Immature natural killer cell (primary cell): ENCODE measurements around the gene LONP2. TPM values are rescaled to one million over a fixed set of nuclear protein-coding genes. Genes with fewer than 3 reads are reported as not detected.

Experiments
- DNase-seq, 3 donors: peaks; one replicate each; pipeline ENCODE4 v3.0.0; 2022; ENCODE audit warnings: mixed read lengths in 1 of 3
- H3K27ac Mint-ChIP-seq, 6 donors: one replicate each; pipeline ENCODE4 v1.8.0; 2020; ENCODE audit warnings: mixed read lengths in 6 of 6, mild to moderate bottlenecking in 5 of 6, inconsistent platforms in 4 of 6, moderate library complexity in 3 of 6
- H3K27me3 Mint-ChIP-seq, 3 donors: one replicate each; pipeline ENCODE4 v1.8.0; 2020 to 2021; ENCODE audit warnings: low read depth in 3 of 3, mild to moderate bottlenecking in 3 of 3, mixed read lengths in 3 of 3, moderate library complexity in 3 of 3, inconsistent platforms in 1 of 3
- H3K36me3 Mint-ChIP-seq, 3 donors: one replicate each; pipeline ENCODE4 v1.8.0; 2020; ENCODE audit warnings: mixed read lengths in 3 of 3, inconsistent platforms in 2 of 3, mild to moderate bottlenecking in 2 of 3
- H3K4me1 Mint-ChIP-seq, 2 donors: one replicate each; pipeline ENCODE4 v1.8.0; 2020; ENCODE audit warnings: inconsistent platforms in 2 of 2, mild to moderate bottlenecking in 2 of 2, mixed read lengths in 2 of 2, moderate library complexity in 1 of 2
- H3K4me3 Mint-ChIP-seq, 5 donors: one replicate each; pipeline ENCODE4 v1.8.0; 2020; ENCODE audit warnings: mild to moderate bottlenecking in 5 of 5, mixed read lengths in 5 of 5, inconsistent platforms in 3 of 5, moderate library complexity in 3 of 5
- H3K9me3 Mint-ChIP-seq, 6 donors: one replicate each; pipeline ENCODE4 v1.8.0; 2020; ENCODE audit warnings: mild to moderate bottlenecking in 6 of 6, mixed read lengths in 6 of 6, inconsistent platforms in 4 of 6, moderate library complexity in 3 of 6
- polyA plus RNA-seq, 3 donors: library from polyadenylated mRNA; unstranded; fragments of 300-500 nt; fragmentation: Illumina TruSeq; gene quantifications; one replicate each; pipeline ENCODE4 v1.2.3, GENCODE V29; 2021

Gene LONP2
- 10 to 100 TPM in 2 of 3 donors, 1 to 10 TPM in 1; 9.7 to 32.4 (median 17.6) TPM for polyA plus RNA-seq

- Mint-ChIP-seq H3K27me3 (peaks cover 2 to 8% (median 5%) of the 10 kb centered on the region in 3 donors), H3K4me1 (peaks cover 37 to 51% of the 10 kb centered on the region in 2 donors), H3K36me3 (no peaks in the 10 kb centered on the region)
Measured at GRCh38 chr16:48244080-48244862, at the start of gene LONP2. Gene LONP2 (plus strand): TSS chr16:48244300. CDS start chr16:48244389, 89 bp downstream.

GRCh38 chr16:48194828-48195556, 49.1 kb upstream of the LONP2 start:
- no peak overlapping the region for H3K27ac Mint-ChIP-seq
- no peaks in the 10 kb centered on the region for H3K4me1 Mint-ChIP-seq
- DNase-seq: no peak
- H3K9me3 Mint-ChIP-seq: no peaks in the 10 kb centered on the region
- no peaks in the 10 kb centered on the region for H3K36me3 Mint-ChIP-seq
- no peak overlapping the region for H3K4me3 Mint-ChIP-seq
- peaks cover 2 to 6% (median 4%) of the 10 kb centered on the region in 3 donors for H3K27me3 Mint-ChIP-seq

More at GRCh38 chr16:48244080-48244862, at the start of gene LONP2:
- H3K4me3 Mint-ChIP-seq: peak within 1 kb of the TSS; percentile 88 to 96 (median 91)
- peak within 1 kb of the TSS; percentile 91 to 96 (median 93) for H3K27ac Mint-ChIP-seq
- H3K9me3 Mint-ChIP-seq: peaks cover 0 to 1% (median 0%) of the 10 kb centered on the region in 6 donors
- DNase-seq: peak; percentile 91 to 93 (median 92)

- DNase-seq: no peak
- H3K27me3 Mint-ChIP-seq: peaks cover 0 to 4% (median 4%) of the 10 kb centered on the region in 3 donors
- no peaks in the 10 kb centered on the region for H3K36me3 Mint-ChIP-seq
- H3K4me3 Mint-ChIP-seq: no peak overlapping the region
- no peaks in the 10 kb centered on the region for H3K4me1 Mint-ChIP-seq
- H3K27ac Mint-ChIP-seq: no peak overlapping the region
- H3K9me3 Mint-ChIP-seq: no peaks in the 10 kb centered on the region
Measured at GRCh38 chr16:48197294-48197693, 46.8 kb upstream of the LONP2 start.

GRCh38 chr16:48201515-48202201, 42.4 kb upstream of the LONP2 start:
- H3K27ac Mint-ChIP-seq: no peak overlapping the region
- no peaks in the 10 kb centered on the region for H3K9me3 Mint-ChIP-seq

GRCh38 chr16:48203974-48204824, 39.9 kb upstream of the LONP2 start:
- Mint-ChIP-seq H3K36me3 (no peaks in the 10 kb centered on the region), H3K9me3 (no peaks in the 10 kb centered on the region), H3K27ac (no peak overlapping the region), H3K27me3 (peaks cover 2 to 5% (median 3%) of the 10 kb centered on the region in 3 donors), H3K4me3 (no peak overlapping the region), H3K4me1 (no peaks in the 10 kb centered on the region)
- no peak for DNase-seq

More at GRCh38 chr16:48201515-48202201, 42.4 kb upstream of the LONP2 start:
- Mint-ChIP-seq H3K4me1 (no peaks in the 10 kb centered on the region), H3K27me3 (peaks cover 0 to 6% (median 3%) of the 10 kb centered on the region in 3 donors), H3K36me3 (no peaks in the 10 kb centered on the region), H3K4me3 (no peak overlapping the region)
- DNase-seq: no peak

GRCh38 chr16:48204825-48205151, 39.3 kb upstream of the LONP2 start:
- Mint-ChIP-seq H3K36me3 (no peaks in the 10 kb centered on the region), H3K4me3 (no peak overlapping the region), H3K27ac (no peak overlapping the region), H3K9me3 (no peaks in the 10 kb centered on the region), H3K27me3 (peaks cover 3 to 7% (median 7%) of the 10 kb centered on the region in 3 donors), H3K4me1 (no peaks in the 10 kb centered on the region)
- no peak for DNase-seq

- H3K27me3 Mint-ChIP-seq: peaks cover 4 to 9% (median 5%) of the 10 kb centered on the region in 3 donors
- H3K36me3 Mint-ChIP-seq: no peaks in the 10 kb centered on the region
- no peaks in the 10 kb centered on the region for H3K4me1 Mint-ChIP-seq
- DNase-seq: no peak
- H3K9me3 Mint-ChIP-seq: no peaks in the 10 kb centered on the region
- no peak overlapping the region for H3K4me3 Mint-ChIP-seq
- H3K27ac Mint-ChIP-seq: no peak overlapping the region
Measured at GRCh38 chr16:48206594-48207242, 37.4 kb upstream of the LONP2 start.

- peaks cover 4 to 9% (median 4%) of the 10 kb centered on the region in 3 donors for H3K27me3 Mint-ChIP-seq
- no peaks in the 10 kb centered on the region for H3K9me3 Mint-ChIP-seq
- no peaks in the 10 kb centered on the region for H3K4me1 Mint-ChIP-seq
- no peak for DNase-seq
- no peak overlapping the region for H3K4me3 Mint-ChIP-seq
- H3K36me3 Mint-ChIP-seq: no peaks in the 10 kb centered on the region
- H3K27ac Mint-ChIP-seq: no peak overlapping the region
Measured at GRCh38 chr16:48210747-48211146, 33.4 kb upstream of the LONP2 start.

- H3K4me3 Mint-ChIP-seq: no peak overlapping the region
- H3K9me3 Mint-ChIP-seq: no peaks in the 10 kb centered on the region
- H3K4me1 Mint-ChIP-seq: no peaks in the 10 kb centered on the region
- H3K27me3 Mint-ChIP-seq: peaks cover 4 to 9% (median 4%) of the 10 kb centered on the region in 3 donors
- H3K27ac Mint-ChIP-seq: no peak overlapping the region
- no peaks in the 10 kb centered on the region for H3K36me3 Mint-ChIP-seq
- DNase-seq: no peak
Measured at GRCh38 chr16:48212033-48212432, 32.1 kb upstream of the LONP2 start.

GRCh38 chr16:48215738-48216137, 28.4 kb upstream of the LONP2 start:
- no peaks in the 10 kb centered on the region for H3K4me1 Mint-ChIP-seq
- DNase-seq: no peak
- H3K4me3 Mint-ChIP-seq: no peak overlapping the region
- no peaks in the 10 kb centered on the region for H3K9me3 Mint-ChIP-seq
- H3K36me3 Mint-ChIP-seq: no peaks in the 10 kb centered on the region
- H3K27ac Mint-ChIP-seq: no peak overlapping the region
- H3K27me3 Mint-ChIP-seq: peaks cover 0 to 3% (median 0%) of the 10 kb centered on the region in 3 donors

GRCh38 chr16:48217708-48218107, 26.4 kb upstream of the LONP2 start:
- peaks cover 0 to 2% (median 2%) of the 10 kb centered on the region in 3 donors for H3K27me3 Mint-ChIP-seq

GRCh38 chr16:48218473-48218872, 25.6 kb upstream of the LONP2 start:
- H3K27me3 Mint-ChIP-seq: peaks cover 0 to 3% (median 2%) of the 10 kb centered on the region in 3 donors
- no peak overlapping the region for H3K4me3 Mint-ChIP-seq
- H3K27ac Mint-ChIP-seq: no peak overlapping the region
- H3K4me1 Mint-ChIP-seq: no peaks in the 10 kb centered on the region
- no peaks in the 10 kb centered on the region for H3K9me3 Mint-ChIP-seq
- DNase-seq: no peak
- H3K36me3 Mint-ChIP-seq: no peaks in the 10 kb centered on the region

More at GRCh38 chr16:48217708-48218107, 26.4 kb upstream of the LONP2 start:
- Mint-ChIP-seq H3K36me3 (no peaks in the 10 kb centered on the region), H3K27ac (no peak overlapping the region), H3K9me3 (no peaks in the 10 kb centered on the region), H3K4me3 (no peak overlapping the region), H3K4me1 (no peaks in the 10 kb centered on the region)
- no peak for DNase-seq

GRCh38 chr16:48220891-48221290, 23.2 kb upstream of the LONP2 start:
- DNase-seq: no peak
- no peak overlapping the region for H3K4me3 Mint-ChIP-seq
- H3K27me3 Mint-ChIP-seq: peaks cover 0 to 8% (median 6%) of the 10 kb centered on the region in 3 donors
- H3K27ac Mint-ChIP-seq: peak overlapping the region in 1 of 6 donors; percentile 22
- no peaks in the 10 kb centered on the region for H3K9me3 Mint-ChIP-seq
- no peaks in the 10 kb centered on the region for H3K4me1 Mint-ChIP-seq
- no peaks in the 10 kb centered on the region for H3K36me3 Mint-ChIP-seq
